NB4 (cell line): Measurements from ENCODE around the gene RBM6.

Experiments
- CTCF ChIP-seq: IDR thresholded peaks from one replicate; pipeline ENCODE4 v1.5.1; 2012; ENCODE audit warnings: low read depth, low read length
- MAX ChIP-seq: IDR thresholded peaks from 2 replicates; pipeline ENCODE4 v1.6.1; 2011; ENCODE audit warnings: low read depth, low read length
- MYC ChIP-seq: IDR thresholded peaks from 2 replicates; pipeline ENCODE4 v1.6.1; 2011; ENCODE audit warnings: low read depth, low read length
- POLR2A ChIP-seq: IDR thresholded peaks from 2 replicates; pipeline ENCODE4 v1.6.1; 2011; ENCODE audit warnings: mild to moderate bottlenecking; ENCODE audit not compliant: insufficient read length; ENCODE audit errors: extremely low read depth

GRCh38 chr3:50123394-50124051 lies 183.6 kb downstream of the RBM6 start:
- TF ChIP-seq CTCF (no peak), POLR2A (no peak), MAX (no peak), MYC (no peak)
